Activated naive CD4-positive, alpha-beta T cell treated with Interleukin-2 at 50 U/mL for 16 hours (primary cell): ENCODE measurements around the gene SEC24D.
A peak's percentile ranks its signal among the peaks of the same experiment; 100 is the strongest.

Experiments used
- DNase-seq: peaks from one replicate; pipeline ENCODE4 v3.0.0-alpha.2; 2020

Gene SEC24D

DNA sequence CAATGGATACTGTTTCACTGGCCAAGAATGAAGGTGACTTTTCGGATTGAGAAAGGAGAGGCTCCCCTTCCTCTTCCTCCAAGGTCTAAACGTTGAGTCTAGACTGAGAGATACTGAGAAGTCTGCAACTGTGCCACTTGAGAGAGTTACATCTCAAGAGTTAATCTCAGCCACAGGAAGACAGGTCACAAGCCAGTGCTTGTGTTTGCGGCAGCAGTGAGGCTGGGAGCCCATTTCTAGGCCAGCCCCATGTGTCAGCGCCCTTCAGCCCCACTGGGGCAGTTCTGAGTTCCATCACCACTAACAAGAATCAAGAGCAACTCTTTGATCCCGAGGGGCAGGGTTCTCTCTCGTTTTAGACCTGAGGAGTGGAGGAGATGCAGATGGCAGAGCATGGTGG lies 7.3 kb upstream of the SEC24D start:
- DNase-seq, result no peak

DNA sequence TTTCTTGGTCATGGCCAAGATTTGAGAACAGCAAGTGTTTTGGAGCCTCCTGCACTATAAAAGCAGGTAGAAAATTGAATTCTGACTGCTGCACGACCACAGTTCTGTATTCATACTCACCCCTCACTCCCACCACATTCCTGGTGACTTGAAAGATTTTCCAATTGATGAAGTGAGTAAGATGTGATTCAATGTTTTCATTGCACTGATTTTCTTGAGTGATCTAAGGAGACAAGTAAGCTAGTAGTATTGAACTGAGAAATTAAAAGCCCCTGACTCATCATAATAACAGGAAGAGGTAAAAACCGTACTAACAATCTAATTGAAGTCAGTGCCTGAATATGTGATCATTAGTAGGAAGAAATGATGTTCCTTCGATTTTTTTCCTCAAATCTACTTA lies 6.1 kb upstream of the SEC24D start:
- DNase-seq, result no peak

DNA sequence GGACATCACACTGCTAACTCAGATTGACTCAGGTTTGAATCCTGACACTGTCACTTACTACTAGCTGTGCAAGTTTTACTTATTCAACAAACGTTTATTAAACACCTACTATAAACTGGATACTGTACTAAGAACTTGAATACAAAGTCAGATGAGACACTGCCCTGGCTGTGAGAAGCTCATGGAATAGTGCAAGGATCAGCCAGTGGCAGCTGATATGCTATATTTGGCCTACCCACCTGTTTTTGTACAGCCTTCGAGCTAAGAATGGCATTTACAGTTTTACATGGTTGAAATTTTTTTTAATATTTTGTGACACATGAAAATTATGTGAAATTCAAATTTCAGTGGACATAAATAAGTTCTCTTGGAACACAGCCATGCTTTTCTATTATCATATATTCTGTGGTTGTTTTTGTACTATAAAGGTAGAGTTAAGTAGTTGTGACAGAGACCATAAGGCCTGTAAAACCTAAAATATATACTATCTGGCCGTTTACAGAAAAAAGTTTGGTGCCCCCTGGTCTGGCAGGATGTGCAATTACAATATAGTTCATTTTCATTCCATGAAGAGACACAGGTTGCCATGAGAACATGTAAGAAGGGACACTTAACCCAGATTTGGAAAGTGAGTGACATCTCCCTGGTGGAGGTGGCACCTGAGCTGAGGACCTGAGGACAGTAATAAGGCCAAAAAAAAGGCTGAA lies 3.4 kb upstream of the SEC24D start:
- no peak for DNase-seq

DNA sequence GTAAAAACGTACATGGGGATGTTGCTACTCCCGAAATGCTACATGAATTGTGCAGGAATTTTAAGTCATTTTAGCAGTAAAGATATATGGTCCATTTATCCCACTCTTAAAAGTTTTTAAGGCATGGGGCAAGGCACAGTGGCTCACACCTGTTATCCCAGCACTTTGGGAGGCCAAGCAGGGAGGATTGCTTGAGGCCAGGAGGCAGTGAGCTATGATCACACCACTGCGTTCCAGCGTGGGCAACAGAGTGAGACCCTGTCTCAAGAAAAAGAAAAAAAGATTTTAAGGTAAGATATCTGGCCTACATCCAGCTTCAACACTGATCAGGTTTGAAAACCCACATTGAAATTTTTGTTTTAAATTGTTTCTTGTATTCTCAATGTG lies 1.2 kb upstream of the SEC24D start:
- no peak for DNase-seq

DNA sequence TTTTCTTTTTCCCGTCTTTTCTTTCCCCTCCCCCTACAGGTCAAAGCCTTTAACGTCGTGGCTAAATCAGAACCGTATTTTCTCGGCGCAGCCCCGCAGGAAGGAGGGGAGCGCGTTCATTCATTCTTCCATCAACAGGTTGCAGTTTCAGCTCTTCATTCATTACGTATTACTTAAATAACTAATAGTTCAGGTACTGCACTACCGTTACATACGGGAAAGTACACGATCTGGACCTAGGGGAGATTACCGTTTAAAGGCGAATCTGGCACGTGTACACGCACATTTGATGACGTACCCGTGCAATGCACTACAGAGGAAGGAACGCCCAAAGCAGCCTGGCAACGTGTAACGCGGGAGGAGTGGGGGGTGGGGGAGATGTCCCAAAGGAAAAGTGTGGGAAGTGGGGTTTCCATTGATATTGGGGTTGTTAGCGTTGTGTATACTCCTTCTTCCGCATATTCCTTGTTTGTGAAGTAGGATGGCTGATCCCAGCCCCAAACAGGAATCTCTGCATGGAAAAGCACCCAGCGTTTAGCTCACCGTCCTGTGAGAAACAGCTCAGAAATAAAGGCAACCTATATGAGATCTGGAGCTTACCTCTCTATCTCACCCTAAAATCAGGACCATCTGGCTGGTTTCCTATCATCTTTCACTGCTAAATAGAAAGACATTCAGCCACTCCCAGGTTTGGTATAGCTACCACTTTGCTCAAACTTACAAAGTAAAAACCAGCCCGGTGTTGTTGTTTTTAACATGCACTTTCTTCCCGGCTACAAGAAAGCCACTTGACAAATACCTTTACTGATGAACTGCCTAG lies 585 bp upstream of the SEC24D start:
- peak; percentile 58 for DNase-seq

DNA sequence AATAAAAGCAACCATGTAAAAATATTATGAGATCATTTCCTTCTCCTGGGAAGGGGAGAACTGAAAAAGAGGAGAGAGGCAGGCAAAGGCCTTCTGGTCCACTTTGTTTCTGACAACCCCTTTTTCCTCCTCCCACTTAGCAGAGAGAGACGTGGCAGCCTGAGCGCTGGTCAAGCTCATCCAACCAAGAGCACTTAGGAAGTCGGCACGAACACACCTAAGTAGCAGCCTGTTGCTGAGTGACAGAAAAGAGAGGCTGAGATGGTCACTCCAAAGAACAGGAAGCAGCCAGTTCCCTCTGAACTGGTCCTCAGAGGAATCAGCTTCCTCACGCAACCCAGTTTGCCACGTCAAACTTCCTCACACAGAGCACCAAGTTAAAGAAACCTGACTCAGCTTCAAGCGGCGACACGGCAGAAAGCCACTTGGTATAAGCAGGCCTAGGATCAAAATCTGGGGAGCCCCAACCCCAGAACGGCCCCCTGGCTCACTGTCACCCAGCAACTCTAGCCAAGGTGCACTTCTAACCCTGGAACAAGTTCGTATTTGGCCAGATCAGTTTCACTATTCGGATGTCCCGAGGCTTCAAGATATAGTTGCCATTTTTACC lies 861 bp downstream of the SEC24D start:
- peak; percentile 52 for DNase-seq

DNA sequence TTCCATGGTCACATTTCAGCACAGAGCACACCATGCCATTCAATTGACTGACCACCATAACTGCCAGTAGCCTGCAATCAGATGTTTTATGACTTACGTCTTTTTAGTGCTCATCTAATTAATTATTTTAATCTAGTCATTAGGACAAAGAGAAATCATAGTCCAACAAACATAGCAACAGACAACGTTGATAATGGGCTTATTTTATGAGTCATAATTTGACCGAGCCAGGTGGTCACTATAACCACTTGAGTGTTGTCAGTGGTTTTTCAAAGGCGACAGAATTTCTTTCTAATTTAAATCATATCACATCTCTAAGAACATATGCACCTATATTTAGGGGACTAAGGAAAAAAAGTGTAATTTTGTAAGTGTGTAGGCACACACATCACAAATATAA lies 1.9 kb downstream of the SEC24D start:
- DNase-seq, result no peak

DNA sequence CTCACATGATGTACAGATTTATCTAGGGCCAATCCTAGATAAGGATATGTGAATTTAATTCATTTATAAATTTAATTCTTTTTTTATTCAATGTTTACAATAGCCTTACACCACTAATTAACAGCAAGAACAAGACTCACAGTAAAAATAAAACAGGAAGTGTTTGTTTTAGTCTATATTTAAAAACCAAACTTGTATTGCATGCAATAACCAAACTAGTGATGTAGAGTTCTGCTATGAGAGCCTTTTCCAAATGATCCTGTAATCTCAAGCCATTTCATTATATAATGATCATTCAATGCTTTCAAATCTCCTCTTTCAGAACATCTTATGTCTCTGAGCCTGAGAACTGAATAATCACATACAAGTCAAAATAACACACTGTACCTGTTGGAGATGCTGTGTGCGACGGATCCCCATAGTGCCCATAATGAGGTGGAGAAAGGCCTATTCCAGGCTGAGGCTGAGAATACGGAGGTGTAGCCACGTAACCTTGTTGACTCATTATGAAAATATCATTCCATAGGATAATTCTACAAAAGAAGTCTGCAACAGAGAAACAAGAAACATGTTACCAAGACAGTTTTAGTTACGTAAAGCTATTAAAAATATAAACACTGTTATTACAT lies 2.6 kb downstream of the SEC24D start:
- no peak for DNase-seq

DNA sequence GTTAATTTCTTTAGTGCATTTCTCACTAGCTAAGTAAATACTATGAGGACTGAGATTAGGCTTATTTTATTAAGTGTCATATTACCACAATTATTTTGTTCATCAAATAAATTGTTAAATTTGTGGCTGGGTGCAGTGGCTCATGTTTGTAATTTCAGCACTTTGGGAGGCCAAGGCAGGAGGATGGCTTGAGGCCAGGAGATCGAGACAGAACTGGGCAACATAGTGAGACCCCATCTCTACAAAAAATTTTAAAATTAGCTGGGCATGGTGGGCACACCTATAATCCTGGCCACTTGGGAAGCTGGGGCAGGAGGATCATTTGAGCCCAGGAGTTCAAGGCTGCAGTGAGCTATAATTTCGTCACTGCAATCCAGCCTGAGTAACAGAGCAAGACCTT lies 6.8 kb downstream of the SEC24D start:
- no peak for DNase-seq

DNA sequence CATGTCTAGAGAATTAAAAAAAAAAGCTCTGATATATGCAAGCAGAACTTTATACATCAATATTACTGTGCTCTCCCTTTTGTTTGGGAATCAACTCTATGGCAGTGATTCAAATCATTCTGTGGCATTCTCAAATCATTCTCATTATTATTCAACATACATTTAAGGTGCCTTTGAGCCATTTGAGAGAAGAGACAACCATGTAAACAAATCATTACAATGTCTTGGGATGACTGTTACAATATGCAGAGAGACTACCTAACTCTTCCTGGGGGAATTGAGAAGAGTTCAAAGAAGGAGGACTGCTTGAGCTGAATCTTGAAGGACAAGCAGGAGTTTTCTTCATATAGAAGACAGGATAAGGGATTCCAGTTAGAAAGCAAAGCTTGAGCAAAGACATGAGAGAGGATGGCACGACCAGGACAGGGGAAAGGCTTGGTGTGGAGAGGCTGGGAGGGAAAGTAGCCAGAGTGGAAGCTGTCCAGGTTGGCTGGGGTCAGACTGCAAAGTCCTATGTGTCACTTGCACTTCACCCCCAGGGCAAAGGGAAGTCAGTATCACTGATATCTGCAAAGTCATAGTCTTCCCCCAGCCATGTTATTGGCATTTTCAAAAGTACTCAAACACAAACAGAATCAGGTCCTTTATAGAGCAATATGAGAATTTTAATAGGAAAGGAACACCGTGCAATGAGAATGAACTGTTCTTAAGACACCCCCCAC lies 9.0 kb downstream of the SEC24D start:
- DNase-seq, result no peak

DNA sequence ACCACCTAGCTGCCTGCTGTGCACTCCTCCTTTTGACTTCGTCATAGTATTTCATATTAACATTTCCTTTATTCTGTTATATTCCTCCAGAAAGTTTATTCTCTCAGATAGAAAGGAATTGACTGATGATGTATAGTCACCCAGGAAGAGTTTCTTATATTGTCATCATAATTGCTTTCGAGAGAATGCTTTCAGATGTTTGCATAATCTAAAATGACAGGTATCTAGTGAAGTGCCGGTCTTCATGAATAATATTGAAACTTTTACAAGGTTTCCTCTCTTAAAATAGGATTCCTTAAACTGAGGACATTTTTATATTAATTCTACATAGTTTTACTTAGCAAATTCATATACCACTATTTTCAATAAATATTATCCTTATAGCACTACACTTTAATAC lies 10.1 kb downstream of the SEC24D start:
- DNase-seq, result no peak

DNA sequence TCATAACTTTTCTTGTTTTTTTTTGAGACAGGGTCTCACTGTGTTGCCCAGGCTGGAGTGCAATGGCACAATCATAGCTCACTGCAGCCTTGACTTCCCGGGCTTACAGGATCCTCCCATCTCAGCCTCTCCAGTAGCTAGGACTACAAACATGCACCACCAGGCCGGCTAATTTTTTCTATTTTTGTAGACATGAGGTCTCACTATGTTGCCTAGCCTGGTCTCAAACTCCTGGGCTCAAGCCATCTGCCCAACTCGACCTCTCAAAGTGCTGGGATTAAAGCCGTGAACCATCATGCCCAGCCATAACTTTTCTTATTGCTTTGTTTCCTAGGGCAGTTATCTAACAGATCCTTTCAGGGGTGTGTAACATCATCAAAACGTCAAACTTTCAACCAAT lies 11.8 kb downstream of the SEC24D start:
- no peak for DNase-seq

DNA sequence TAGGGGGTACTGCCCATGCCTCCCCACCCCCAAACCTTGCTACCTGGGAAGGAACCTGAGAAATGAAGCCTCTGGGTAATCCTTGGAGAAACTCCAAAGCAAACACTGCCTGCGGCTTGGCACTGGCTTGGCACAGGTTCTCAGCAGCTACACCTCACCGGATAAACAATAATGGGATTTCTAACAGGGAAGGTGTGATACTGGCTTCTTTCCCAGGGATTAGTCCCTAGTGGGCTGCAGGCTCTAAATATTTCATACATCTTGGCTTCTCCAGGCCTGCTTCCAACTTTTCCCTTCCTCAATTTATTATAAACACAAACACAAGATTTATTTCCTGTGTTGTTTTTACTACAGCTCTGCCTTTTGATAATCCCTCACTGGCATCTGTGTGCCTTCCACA lies 12.5 kb downstream of the SEC24D start:
- no peak for DNase-seq

DNA sequence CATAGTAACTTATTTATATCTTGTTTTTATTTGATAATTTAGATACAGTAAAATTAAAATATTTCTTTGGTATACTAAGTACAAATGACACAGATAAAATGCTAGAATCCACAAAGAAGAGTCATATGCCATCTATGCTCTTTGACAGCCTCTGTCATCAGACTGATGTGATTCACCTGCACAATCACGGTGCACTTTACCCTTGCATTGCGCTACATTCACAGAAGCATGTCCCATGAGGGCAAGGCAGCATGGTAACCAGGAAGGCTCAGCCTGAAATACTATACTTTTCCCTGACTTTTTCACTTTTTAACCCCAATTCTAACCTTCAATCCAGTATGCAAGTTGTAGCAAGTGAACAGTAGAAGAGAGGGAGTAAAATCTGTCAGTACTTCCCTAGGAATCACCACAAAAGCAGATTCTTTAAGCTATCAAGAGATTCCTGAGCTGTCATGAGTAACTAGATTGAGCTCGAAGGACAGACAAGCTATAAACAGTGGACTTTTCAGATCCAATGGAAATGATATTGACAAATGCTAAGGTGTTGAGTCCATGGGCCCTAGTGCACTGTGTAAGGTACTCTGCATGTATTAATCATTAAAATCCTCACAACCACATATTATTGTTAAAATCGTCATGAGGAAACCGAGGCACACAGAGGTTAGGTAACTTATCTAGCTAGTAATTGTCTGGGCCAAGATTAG lies 14.2 kb downstream of the SEC24D start:
- no peak for DNase-seq

DNA sequence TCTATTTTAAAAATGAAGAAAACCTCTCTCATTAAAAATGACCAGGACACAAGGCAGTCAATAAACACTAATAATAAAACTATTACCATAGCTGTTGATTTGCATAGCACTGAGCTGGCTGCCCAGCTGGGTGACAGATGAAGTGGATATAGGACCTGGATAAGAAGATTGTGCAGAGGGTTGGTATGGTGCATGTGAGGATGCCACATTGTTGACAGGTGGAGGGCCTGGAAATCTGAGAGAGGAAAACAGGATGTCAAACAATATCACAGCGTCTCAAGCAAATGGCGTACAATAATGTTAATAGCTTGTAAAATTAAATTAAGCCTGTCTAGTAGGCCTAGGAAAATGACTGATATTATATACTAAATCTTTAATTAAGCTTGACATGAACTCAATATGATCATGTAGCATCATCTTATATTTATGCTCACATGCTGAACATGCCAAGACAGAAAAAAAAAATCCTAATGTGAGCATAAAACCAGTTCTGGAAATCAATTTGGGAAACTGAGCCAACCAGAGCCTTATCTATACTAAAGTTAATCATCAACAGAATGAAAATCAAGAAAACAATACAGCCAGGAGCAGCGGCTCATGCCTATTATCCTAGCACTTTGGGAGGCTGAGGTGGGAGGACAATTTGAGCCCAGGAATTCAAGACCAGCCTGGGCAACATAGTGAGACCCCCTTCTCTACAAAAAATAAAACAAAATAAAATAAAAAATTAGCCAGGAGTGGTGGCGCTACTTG lies 18.6 kb downstream of the SEC24D start:
- DNase-seq, result no peak

DNA sequence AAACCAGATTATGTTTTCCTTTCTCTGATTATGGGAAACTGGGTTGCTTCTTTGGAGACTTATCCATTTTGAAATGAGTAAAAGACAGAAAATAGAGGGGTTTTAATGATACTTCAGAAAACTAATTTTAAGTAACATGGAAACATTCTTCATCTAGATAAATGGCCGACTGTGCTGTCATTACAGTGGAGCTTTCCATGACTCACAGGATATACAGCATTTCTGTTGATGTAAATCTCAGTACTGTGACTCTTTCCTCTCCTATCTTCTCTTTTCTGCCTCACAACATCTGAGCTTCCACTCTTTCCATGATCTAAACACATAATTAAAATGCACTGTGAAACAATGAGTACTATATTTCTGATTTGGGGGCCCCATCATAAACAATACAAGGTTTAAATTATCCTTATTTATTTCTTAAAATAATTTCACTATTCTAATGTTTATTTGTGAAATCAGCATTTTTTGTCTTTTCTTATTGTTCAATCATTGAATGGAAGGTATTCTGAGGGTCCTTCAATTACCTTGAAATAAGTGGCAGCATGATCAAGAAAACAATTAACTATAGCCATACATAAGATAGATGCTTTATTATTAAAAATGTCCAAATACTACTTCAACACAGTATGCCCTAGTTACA lies 19.3 kb downstream of the SEC24D start:
- DNase-seq, result no peak

DNA sequence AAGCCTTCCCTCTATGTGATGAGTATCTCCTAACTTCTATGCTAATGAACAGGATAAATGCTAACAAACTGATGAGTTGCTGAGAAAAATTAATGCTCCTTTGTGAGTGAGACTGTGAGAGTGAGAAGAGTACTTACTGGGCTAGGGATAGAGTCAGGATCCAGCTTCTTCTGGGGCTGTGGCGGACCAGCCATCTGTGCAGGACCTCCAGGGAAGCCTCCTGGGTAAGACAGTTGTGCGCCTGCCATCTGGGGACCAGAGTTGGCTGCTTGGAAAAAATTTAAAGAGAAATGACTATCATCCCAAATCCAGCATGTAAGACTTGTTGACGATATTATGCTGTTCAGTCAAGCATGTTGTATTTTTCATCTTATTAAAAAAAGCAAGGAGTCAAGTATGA lies 21.0 kb downstream of the SEC24D start:
- no peak for DNase-seq

DNA sequence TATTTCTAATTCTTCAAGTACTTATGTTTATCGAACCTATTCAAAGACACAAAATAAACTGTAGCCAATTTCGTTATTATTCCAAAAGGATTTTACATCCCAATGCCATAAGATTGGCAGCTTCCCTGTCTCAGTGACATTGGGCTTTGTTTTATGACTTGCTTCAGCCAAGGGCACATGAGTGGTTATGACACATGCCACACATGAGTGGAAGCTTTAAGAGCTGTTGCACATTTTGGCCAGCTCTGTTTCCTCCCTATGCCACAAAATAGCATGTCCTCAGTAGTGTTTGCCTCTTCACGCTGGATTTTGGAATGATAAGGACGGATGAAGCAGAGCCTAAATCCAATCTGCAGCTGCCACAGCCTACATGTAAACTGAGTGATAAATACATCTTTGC lies 21.9 kb downstream of the SEC24D start:
- no peak for DNase-seq

DNA sequence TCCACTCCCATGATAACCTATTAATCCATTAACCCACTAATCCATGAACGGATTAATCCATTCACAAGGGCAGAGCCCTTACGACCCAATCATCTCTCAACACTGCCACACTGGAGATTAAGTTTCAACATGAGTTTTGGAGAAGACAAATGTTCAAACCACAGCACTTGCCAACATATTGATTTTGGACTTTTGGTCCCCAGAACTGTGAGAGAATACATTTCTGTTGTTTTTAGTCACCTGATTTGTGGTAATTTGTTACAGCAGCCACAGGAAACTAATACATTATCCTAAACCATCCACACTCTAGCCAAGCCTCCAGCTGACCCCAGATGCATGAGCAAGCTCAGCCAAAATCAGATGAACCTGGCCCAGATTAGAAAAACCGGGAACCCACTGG lies 22.4 kb downstream of the SEC24D start:
- DNase-seq, result no peak

DNA sequence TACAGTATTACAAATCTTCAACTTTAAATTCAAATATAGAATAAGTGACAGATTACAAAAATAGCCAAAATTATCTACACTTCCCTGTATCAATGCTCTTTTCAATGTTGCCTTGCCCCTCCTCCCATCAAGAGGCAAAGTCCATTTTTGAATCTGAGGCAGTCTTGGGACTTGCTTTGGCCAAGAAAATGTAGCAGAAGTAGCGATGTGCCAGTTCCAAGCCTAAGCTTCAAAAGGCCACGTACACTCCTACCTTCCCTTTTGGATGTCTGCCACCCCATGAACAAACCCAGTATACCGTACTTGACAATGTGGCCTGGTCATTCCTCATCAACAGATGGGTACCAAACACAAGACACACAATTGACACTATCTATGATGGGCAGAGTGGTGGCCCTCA lies 24.1 kb downstream of the SEC24D start:
- no peak for DNase-seq
